ENCODE measurements around the gene TRIM67. TPM values are rescaled to one million over a fixed set of nuclear protein-coding genes. Genes with fewer than 3 reads are reported as not detected.

Gene TRIM67
- total and polyA plus RNA-seq, 2 of the 4 experiments (the other 2 are of a cell fraction): not detected

DNA sequence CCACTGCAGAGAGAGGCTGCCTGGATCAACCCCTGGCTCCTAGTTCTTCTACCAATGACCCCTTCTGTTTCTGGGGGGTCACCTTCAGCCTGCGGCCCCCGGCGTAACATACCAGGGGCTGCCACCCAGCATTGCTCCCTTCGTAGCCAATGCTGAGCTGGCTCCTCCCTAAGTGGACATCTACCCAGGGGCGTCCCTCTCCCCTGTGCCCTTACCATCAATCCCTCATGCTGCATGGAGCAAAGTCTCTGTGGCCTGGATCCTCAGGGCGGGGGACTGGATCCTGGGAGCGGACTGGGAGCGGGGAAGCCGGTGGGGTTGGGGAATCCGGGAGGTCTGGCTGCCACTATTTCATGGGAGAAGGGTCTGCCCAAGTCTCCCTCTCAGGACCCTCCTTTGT, 28.6 kb downstream of the TRIM67 start:
- Histone ChIP-seq H3K27ac (ENCODE audit: insufficient read depth, low read length) (no peak overlapping the region), H3K4me3 (ENCODE audit: insufficient read depth, low read depth, low read length) (no peak overlapping the region), H2BK15ac (ENCODE audit: low read depth, low read length) (no peak overlapping the region), H2BK20ac (ENCODE audit: low read depth, low read length) (no peak overlapping the region), H2BK5ac (ENCODE audit: low read depth, low read length, poor library complexity, severe bottlenecking) (no peak overlapping the region), H3K9ac (ENCODE audit: low read depth, low read length) (no peak overlapping the region), H2AFZ (replicated peaks; ENCODE audit: low read length, poor library complexity) (no peak overlapping the region), H4K5ac (ENCODE audit: low read depth, low read length) (no peak overlapping the region), H4K91ac (ENCODE audit: insufficient read depth, low read depth, low read length) (no peak overlapping the region), H4K20me1 (ENCODE audit: insufficient read depth, low read length) (no peaks in the 10 kb centered on the region), H3K27me3 (ENCODE audit: control insufficient read depth, insufficient read depth, low read length) (peaks cover 15% of the 10 kb centered on the region; the same call in 1 of the 2 replicates), H3K36me3 (ENCODE audit: control insufficient read depth, insufficient read depth, low read length) (no peaks in the 10 kb centered on the region), H3K4me2 (ENCODE audit: low read depth, low read length) (no peak overlapping the region), H3K9me3 (ENCODE audit: control insufficient read depth, insufficient read depth, low read length) (no peaks in the 10 kb centered on the region), H3K18ac (ENCODE audit: low read depth, low read length) (no peak overlapping the region), H2AK9ac (replicated peaks; ENCODE audit: low read depth, low read length, poor library complexity) (no peak overlapping the region), H2AK5ac (ENCODE audit: low read depth, low read length) (no peak overlapping the region), H3K14ac (replicated peaks; ENCODE audit: low read depth, low read length) (no peak overlapping the region), H2BK120ac (ENCODE audit: low read depth, low read length) (no peak overlapping the region), H4K8ac (ENCODE audit: low read depth in 2 of 2, low read length in 2 of 2) (no peak overlapping the region), H3K23ac (ENCODE audit: low read depth, low read length) (no peak overlapping the region), H3K4me1 (ENCODE audit: control insufficient read depth, insufficient read depth, low read length) (no peaks in the 10 kb centered on the region), H3K79me1 (ENCODE audit: low read depth in 1 of 2, low read length in 2 of 2) (no peaks in the 10 kb centered on the region), H3K9me1 (ENCODE audit: insufficient read depth, low read length) (no peaks in the 10 kb centered on the region), H3K56ac (ENCODE audit: extremely low read depth, insufficient read depth, low read length) (no peak overlapping the region), H3K4ac (ENCODE audit: low read depth, low read length) (no peak overlapping the region)
- BruUV-seq (replicated peaks): no TSS peak
- TF ChIP-seq BHLHE40 (IDR thresholded peaks at IDR 0.05; ENCODE audit: low read depth, low read length) (no peak), ELK1 (IDR thresholded peaks at IDR 0.05; ENCODE audit: borderline replicate concordance, low read depth, low read length) (no peak), SMC3 (IDR thresholded peaks at IDR 0.05; ENCODE audit: low read depth, low read length) (no peak), RCOR1 (IDR thresholded peaks at IDR 0.05; ENCODE audit: insufficient replicate concordance, low read length) (no peak)
- no peak for DNase-seq
- ChIA-PET POLR2A (ENCODE audit: unreplicated experiment) (no interaction called here), CTCF (no interaction called here)
- in situ Hi-C loops (cut with MboI; ENCODE audit: low sequenced_read_pairs): no loop called here
- WGBS, 2 experiments (ENCODE audit: extremely low coverage in 2 of 2, insufficient read length in 1 of 2): no CpG with 5 or more reads among the region's 10 CpGs
- dilution Hi-C loops (cut with HindIII; ENCODE audit: low sequenced_read_pairs, unreplicated experiment): no loop called here
- intact Hi-C loops (cut with micrococcal nuclease): no loop called here
- ATAC-seq (ENCODE audit: low read depth): no peak

Measured in IMR-90 (cell line).